ENCODE measurements around the gene CAND2. TPM values are rescaled to one million over a fixed set of nuclear protein-coding genes. Genes with fewer than 3 reads are reported as not detected.

CAND2 gene
- total and polyA plus RNA-seq, 2 donors = 10.7 to 10.8 TPM

- no peak overlapping the region for H3K27ac ChIP-seq (ENCODE audit: low read depth)
- 97% methylated on average over 12 of the region's 12 CpGs for WGBS
- no peaks in the 10 kb centered on the region for H3K4me1 ChIP-seq (ENCODE audit: insufficient read depth)
- no peak for DNase-seq (ENCODE audit: extremely low spot score)
- H3K36me3 ChIP-seq (ENCODE audit: insufficient read depth) = no peaks in the 10 kb centered on the region
- H3K4me3 ChIP-seq (ENCODE audit: low read depth, low read length) = no peak overlapping the region
Measured at GRCh38 chr3:12803371-12803770, 6.9 kb downstream of the CAND2 start.

GRCh38 chr3:12807066-12807465, 10.6 kb downstream of the CAND2 start:
- no peak overlapping the region for H3K4me3 ChIP-seq (ENCODE audit: low read depth, low read length)
- H3K4me1 ChIP-seq (ENCODE audit: insufficient read depth) = no peaks in the 10 kb centered on the region
- 93% methylated on average over 9 of the region's 9 CpGs for WGBS
- H3K36me3 ChIP-seq (ENCODE audit: insufficient read depth) = no peaks in the 10 kb centered on the region
- no peak overlapping the region for H3K27ac ChIP-seq (ENCODE audit: low read depth)
- no peak for DNase-seq (ENCODE audit: extremely low spot score)

- H3K4me1 ChIP-seq (ENCODE audit: insufficient read depth) = no peaks in the 10 kb centered on the region
- no peak overlapping the region for H3K4me3 ChIP-seq (ENCODE audit: low read depth, low read length)
- DNase-seq (ENCODE audit: extremely low spot score) = no peak
- 83% methylated on average over 7 of the region's 7 CpGs for WGBS
- no peak overlapping the region for H3K27ac ChIP-seq (ENCODE audit: low read depth)
- no peaks in the 10 kb centered on the region for H3K36me3 ChIP-seq (ENCODE audit: insufficient read depth)
Measured at GRCh38 chr3:12807601-12808359, 11.3 kb downstream of the CAND2 start.

GRCh38 chr3:12808587-12808986, 12.1 kb downstream of the CAND2 start:
- no peak overlapping the region for H3K4me3 ChIP-seq (ENCODE audit: low read depth, low read length)
- H3K27ac ChIP-seq (ENCODE audit: low read depth) = no peak overlapping the region
- no peaks in the 10 kb centered on the region for H3K36me3 ChIP-seq (ENCODE audit: insufficient read depth)
- no peak for DNase-seq (ENCODE audit: extremely low spot score)
- H3K4me1 ChIP-seq (ENCODE audit: insufficient read depth) = no peaks in the 10 kb centered on the region
- WGBS = 79% methylated on average over 2 of the region's 2 CpGs

- DNase-seq (ENCODE audit: extremely low spot score) = no peak
- Histone ChIP-seq H3K36me3 (ENCODE audit: insufficient read depth) (no peaks in the 10 kb centered on the region), H3K4me3 (ENCODE audit: low read depth, low read length) (no peak overlapping the region), H3K4me1 (ENCODE audit: insufficient read depth) (no peaks in the 10 kb centered on the region), H3K27ac (ENCODE audit: low read depth) (no peak overlapping the region)
- WGBS = 92% methylated on average over 3 of the region's 3 CpGs
Measured at GRCh38 chr3:12809001-12809400, 12.5 kb downstream of the CAND2 start.

- Histone ChIP-seq H3K4me3 (ENCODE audit: low read depth, low read length) (no peak overlapping the region), H3K36me3 (ENCODE audit: insufficient read depth) (no peaks in the 10 kb centered on the region), H3K27ac (ENCODE audit: low read depth) (no peak overlapping the region), H3K4me1 (ENCODE audit: insufficient read depth) (no peaks in the 10 kb centered on the region)
- DNase-seq (ENCODE audit: extremely low spot score) = no peak
- 82% methylated on average over 5 of the region's 5 CpGs for WGBS
Measured at GRCh38 chr3:12809435-12809834, 13.0 kb downstream of the CAND2 start.

GRCh38 chr3:12810013-12810780, 13.7 kb downstream of the CAND2 start:
- no peaks in the 10 kb centered on the region for H3K36me3 ChIP-seq (ENCODE audit: insufficient read depth)
- peak; percentile 81 for DNase-seq (ENCODE audit: extremely low spot score)
- peak overlapping the region; percentile 42 for H3K27ac ChIP-seq (ENCODE audit: low read depth)
- H3K4me1 ChIP-seq (ENCODE audit: insufficient read depth) = no peaks in the 10 kb centered on the region
- peak overlapping the region; percentile 35 for H3K4me3 ChIP-seq (ENCODE audit: low read depth, low read length)
- WGBS = under 1% methylated on average over 50 of the region's 50 CpGs

- no peaks in the 10 kb centered on the region for H3K36me3 ChIP-seq (ENCODE audit: insufficient read depth)
- no peak overlapping the region for H3K4me3 ChIP-seq (ENCODE audit: low read depth, low read length)
- H3K4me1 ChIP-seq (ENCODE audit: insufficient read depth) = no peaks in the 10 kb centered on the region
- WGBS = 72% methylated on average over 5 of the region's 5 CpGs
- no peak overlapping the region for H3K27ac ChIP-seq (ENCODE audit: low read depth)
- no peak for DNase-seq (ENCODE audit: extremely low spot score)
Measured at GRCh38 chr3:12810961-12811360, 14.5 kb downstream of the CAND2 start.

- Histone ChIP-seq H3K36me3 (ENCODE audit: insufficient read depth) (no peaks in the 10 kb centered on the region), H3K4me1 (ENCODE audit: insufficient read depth) (no peaks in the 10 kb centered on the region), H3K27ac (ENCODE audit: low read depth) (no peak overlapping the region), H3K4me3 (ENCODE audit: low read depth, low read length) (no peak overlapping the region)
- 95% methylated on average over 3 of the region's 3 CpGs for WGBS
- DNase-seq (ENCODE audit: extremely low spot score) = no peak
Measured at GRCh38 chr3:12812812-12813211, 16.3 kb downstream of the CAND2 start.

- Histone ChIP-seq H3K36me3 (ENCODE audit: insufficient read depth) (no peaks in the 10 kb centered on the region), H3K27ac (ENCODE audit: low read depth) (no peak overlapping the region), H3K4me3 (ENCODE audit: low read depth, low read length) (no peak overlapping the region), H3K4me1 (ENCODE audit: insufficient read depth) (no peaks in the 10 kb centered on the region)
- 90% methylated on average over 6 of the region's 6 CpGs for WGBS
- no peak for DNase-seq (ENCODE audit: extremely low spot score)
Measured at GRCh38 chr3:12813967-12814366, 17.5 kb downstream of the CAND2 start.

GRCh38 chr3:12815078-12815477, 18.6 kb downstream of the CAND2 start:
- Histone ChIP-seq H3K27ac (ENCODE audit: low read depth) (no peak overlapping the region), H3K36me3 (ENCODE audit: insufficient read depth) (no peaks in the 10 kb centered on the region), H3K4me1 (ENCODE audit: insufficient read depth) (no peaks in the 10 kb centered on the region), H3K4me3 (ENCODE audit: low read depth, low read length) (no peak overlapping the region)
- no peak for DNase-seq (ENCODE audit: extremely low spot score)
- WGBS = 95% methylated on average over 24 of the region's 24 CpGs

GRCh38 chr3:12815719-12816118, 19.2 kb downstream of the CAND2 start:
- Histone ChIP-seq H3K4me3 (ENCODE audit: low read depth, low read length) (no peak overlapping the region), H3K36me3 (ENCODE audit: insufficient read depth) (no peaks in the 10 kb centered on the region), H3K27ac (ENCODE audit: low read depth) (no peak overlapping the region), H3K4me1 (ENCODE audit: insufficient read depth) (no peaks in the 10 kb centered on the region)
- WGBS = 87% methylated on average over 9 of the region's 9 CpGs
- DNase-seq (ENCODE audit: extremely low spot score) = no peak

GRCh38 chr3:12816521-12817342, 20.3 kb downstream of the CAND2 start:
- no peak overlapping the region for H3K27ac ChIP-seq (ENCODE audit: low read depth)
- H3K4me3 ChIP-seq (ENCODE audit: low read depth, low read length) = no peak overlapping the region
- WGBS = 94% methylated on average over 34 of the region's 34 CpGs
- no peaks in the 10 kb centered on the region for H3K36me3 ChIP-seq (ENCODE audit: insufficient read depth)
- H3K4me1 ChIP-seq (ENCODE audit: insufficient read depth) = no peaks in the 10 kb centered on the region
- no peak for DNase-seq (ENCODE audit: extremely low spot score)

Measured in urinary bladder (tissue), 4 donors.